ENCODE results near the gene NTSR1. TPM values are rescaled to one million over a fixed set of nuclear protein-coding genes. Genes with fewer than 3 reads are reported as not detected.

Gene NTSR1
- total and polyA plus RNA-seq, 8 donors: 0.06 to 15.9 (median 0.28) TPM; not detected in 5

DNA sequence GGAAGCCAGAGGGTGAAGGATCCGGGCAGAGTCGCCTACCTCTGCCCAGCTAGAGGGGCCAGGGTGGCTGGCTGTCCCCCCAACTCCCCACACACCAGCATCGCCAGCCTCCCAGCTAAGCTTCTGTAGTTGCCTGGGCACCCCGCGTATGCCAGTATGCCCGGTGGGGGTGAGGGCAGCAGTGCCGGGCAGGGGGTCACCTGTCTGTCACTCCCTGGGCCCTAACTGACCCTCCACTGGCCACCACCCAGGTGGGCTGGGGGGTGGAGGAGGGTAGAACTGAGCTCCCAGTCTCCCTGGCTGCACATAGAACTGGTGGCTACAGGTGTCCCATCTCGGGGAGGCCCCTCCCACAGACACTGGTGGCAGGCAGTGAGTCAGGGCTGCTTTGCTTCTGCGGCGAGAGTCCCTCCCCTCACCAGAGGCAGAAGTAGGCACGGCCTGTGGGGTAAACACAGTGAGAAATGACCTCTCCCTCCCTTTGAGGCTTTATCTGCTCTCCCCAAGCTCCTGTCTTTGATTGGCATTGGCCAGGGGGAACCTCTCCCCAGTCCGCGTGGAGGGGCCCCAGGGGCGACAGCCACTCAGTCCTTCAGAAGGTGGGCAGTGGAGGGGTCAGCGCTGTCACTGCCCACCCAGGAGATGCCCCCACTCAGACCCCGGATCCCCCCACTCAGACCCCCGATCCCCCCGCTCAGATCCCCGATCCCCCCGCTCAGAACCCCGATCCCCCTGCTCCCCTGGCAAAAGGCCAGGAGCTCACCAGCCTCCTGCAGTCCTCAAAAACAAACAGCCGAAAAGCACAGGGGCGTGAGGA, 2.5 kb downstream of the NTSR1 start:
- H3K36me3 ChIP-seq: no peaks in the 10 kb centered on the region
- peaks cover 24 to 84% (median 41%) of the 10 kb centered on the region in 3 donors for H3K27me3 ChIP-seq
- H3K4me3 ChIP-seq: no peak overlapping the region
- 30 to 53% (median 39%) methylated on average over 5 to 23 of the region's 23 CpGs for WGBS, 5 donors
- DNase-seq: peak; percentile 62 to 70
- H3K4me1 ChIP-seq: peaks cover 14 to 37% (median 25%) of the 10 kb centered on the region in 4 donors
- no peak overlapping the region for H3K27ac ChIP-seq
- H3K9me3 ChIP-seq: no peaks in the 10 kb centered on the region
- TF ChIP-seq POLR2A (IDR thresholded peaks at IDR 0.05) (no peak), POLR2AphosphoS5 (IDR thresholded peaks at IDR 0.05) (peak in 1 of 3 donors; percentile 19)
- intact Hi-C loops (cut with DNase I; ENCODE audit: low total_unique reads): no loop called here

DNA sequence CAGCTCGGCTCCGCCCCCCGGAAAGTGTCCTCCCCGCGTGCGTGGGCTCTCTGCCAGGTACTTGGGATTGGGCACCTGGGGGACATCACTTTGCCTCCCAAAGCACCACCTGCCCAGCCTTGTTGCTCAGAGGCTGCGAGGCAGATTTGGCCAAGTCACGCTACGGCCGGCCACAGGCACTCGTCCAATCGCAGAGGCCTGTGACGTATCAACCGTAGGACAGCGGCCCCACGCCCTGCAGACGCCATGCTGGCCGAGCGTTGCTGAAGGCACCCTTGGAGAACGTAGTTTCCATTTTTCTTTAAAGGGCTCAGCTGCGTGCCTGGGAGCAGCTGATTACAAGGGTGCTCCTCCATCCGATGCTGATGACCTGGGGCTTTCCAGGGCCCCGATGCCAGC, 3.1 kb downstream of the NTSR1 start:
- Histone ChIP-seq H3K4me3 (no peak overlapping the region), H3K27ac (no peak overlapping the region), H3K27me3 (peaks cover 24 to 83% (median 43%) of the 10 kb centered on the region in 3 donors), H3K9me3 (no peaks in the 10 kb centered on the region), H3K36me3 (no peaks in the 10 kb centered on the region), H3K4me1 (peaks cover 14 to 37% (median 26%) of the 10 kb centered on the region in 4 donors)
- TF ChIP-seq, protein P1, sequence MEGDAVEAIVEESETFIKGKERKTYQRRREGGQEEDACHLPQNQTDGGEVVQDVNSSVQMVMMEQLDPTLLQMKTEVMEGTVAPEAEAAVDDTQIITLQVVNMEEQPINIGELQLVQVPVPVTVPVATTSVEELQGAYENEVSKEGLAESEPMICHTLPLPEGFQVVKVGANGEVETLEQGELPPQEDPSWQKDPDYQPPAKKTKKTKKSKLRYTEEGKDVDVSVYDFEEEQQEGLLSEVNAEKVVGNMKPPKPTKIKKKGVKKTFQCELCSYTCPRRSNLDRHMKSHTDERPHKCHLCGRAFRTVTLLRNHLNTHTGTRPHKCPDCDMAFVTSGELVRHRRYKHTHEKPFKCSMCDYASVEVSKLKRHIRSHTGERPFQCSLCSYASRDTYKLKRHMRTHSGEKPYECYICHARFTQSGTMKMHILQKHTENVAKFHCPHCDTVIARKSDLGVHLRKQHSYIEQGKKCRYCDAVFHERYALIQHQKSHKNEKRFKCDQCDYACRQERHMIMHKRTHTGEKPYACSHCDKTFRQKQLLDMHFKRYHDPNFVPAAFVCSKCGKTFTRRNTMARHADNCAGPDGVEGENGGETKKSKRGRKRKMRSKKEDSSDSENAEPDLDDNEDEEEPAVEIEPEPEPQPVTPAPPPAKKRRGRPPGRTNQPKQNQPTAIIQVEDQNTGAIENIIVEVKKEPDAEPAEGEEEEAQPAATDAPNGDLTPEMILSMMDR (IDR thresholded peaks at IDR 0.05): no peak
- no peak for TF ChIP-seq EP300 (IDR thresholded peaks at IDR 0.05)
- no peak for TF ChIP-seq POLR2A (IDR thresholded peaks at IDR 0.05)
- TF ChIP-seq POLR2AphosphoS5 (IDR thresholded peaks at IDR 0.05): no peak
- 33 to 65% (median 46%) methylated on average over 8 to 23 of the region's 23 CpGs for WGBS, 5 donors
- intact Hi-C loops (cut with DNase I; ENCODE audit: low total_unique reads): no loop called here
- peak; percentile 43 to 48 for DNase-seq

DNA sequence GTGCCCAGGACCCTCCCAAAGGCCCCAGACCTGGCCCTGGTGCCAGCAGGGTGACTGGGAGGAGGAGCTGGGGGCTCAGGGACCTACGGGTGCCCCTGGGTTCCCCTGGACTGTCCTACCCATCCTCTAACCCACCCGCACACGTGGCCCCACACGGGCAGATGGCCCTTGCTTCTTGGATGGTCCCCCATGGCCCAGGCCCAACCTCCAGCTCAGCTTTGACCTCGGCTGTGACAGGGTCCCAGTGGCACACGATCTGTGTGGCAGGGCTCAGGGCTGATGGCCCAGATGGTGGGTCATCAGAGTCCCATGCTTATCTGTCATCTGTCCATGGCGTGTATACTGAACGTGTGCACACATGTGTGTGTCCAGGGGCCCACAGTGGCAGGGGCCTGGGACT, 4.0 kb downstream of the NTSR1 start:
- H3K27me3 ChIP-seq: peaks cover 22 to 83% (median 43%) of the 10 kb centered on the region in 3 donors

DNA sequence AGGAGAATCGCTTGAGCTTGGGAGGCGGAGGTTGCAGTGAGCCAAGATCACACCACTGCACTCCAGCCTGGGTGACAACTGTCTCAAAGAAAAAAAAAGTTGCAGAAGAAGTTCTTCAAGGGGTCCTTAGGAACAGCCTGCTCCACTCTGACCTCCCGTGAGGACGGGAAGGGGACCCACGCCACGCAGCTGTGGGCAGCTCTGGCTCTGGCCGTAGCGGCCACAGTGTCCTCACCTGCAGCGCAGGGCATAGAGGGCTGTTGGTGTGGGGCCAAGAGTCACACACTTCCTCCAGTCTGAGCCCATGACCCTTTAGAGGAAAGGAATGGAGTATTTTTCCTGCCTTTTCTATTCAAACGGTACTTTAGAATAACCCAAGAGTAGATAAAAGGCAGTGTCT, 5.4 kb downstream of the NTSR1 start:
- Histone ChIP-seq H3K27me3 (peaks cover 8 to 78% (median 41%) of the 10 kb centered on the region in 3 donors), H3K9me3 (no peaks in the 10 kb centered on the region), H3K4me1 (peaks cover 7 to 28% (median 19%) of the 10 kb centered on the region in 4 donors), H3K4me3 (no peak overlapping the region), H3K36me3 (no peaks in the 10 kb centered on the region), H3K27ac (no peak overlapping the region)
- no peak for DNase-seq
- intact Hi-C loops (cut with DNase I; ENCODE audit: low total_unique reads): no loop called here
- WGBS, 5 donors: 91 to 97% (median 93%) methylated on average over 10 of the region's 10 CpGs
- TF ChIP-seq, protein P1 (IDR thresholded peaks at IDR 0.05): no peak
- TF ChIP-seq EP300 (IDR thresholded peaks at IDR 0.05): no peak
- TF ChIP-seq POLR2A (IDR thresholded peaks at IDR 0.05): no peak
- no peak for TF ChIP-seq POLR2AphosphoS5 (IDR thresholded peaks at IDR 0.05)

More for the DNA sequence above, 4.0 kb downstream of the NTSR1 start:
- Histone ChIP-seq H3K9me3 (no peaks in the 10 kb centered on the region), H3K36me3 (no peaks in the 10 kb centered on the region), H3K27ac (no peak overlapping the region), H3K4me1 (peaks cover 14 to 38% (median 26%) of the 10 kb centered on the region in 4 donors), H3K4me3 (no peak overlapping the region)
- 70 to 89% (median 79%) methylated on average over 7 to 8 of the region's 8 CpGs for WGBS, 5 donors
- no peak for DNase-seq
- TF ChIP-seq EP300 (IDR thresholded peaks at IDR 0.05) (no peak), POLR2AphosphoS5 (IDR thresholded peaks at IDR 0.05) (no peak), POLR2A (IDR thresholded peaks at IDR 0.05) (no peak)
- TF ChIP-seq, protein P1 (IDR thresholded peaks at IDR 0.05): no peak
- intact Hi-C loops (cut with DNase I; ENCODE audit: low total_unique reads): no loop called here
